SU-DHL-6 (cell line): ENCODE results near the gene NUP153.

Experiments used
- CTCF ChIP-seq: fragments of 200-600 bp; sonication (generic); IDR thresholded peaks from one replicate; pipeline ENCODE4 v1.5.1; 2017; ENCODE audit warnings: antibody characterized with exemption, mild to moderate bottlenecking, low read length, moderate library complexity; ENCODE audit not compliant: insufficient read depth, poor library complexity, severe bottlenecking
- EZH2phosphoT487 ChIP-seq: fragments of 200-600 bp; sonication (generic), shearing (Covaris generic); conservative IDR thresholded peaks from 2 replicates; pipeline ENCODE4 v1.6.1; 2018; ENCODE audit warnings: mild to moderate bottlenecking, antibody characterized with exemption, low read length, moderate library complexity, mixed read lengths

GRCh38 chr6:17687136-17687535 lies 19.6 kb downstream of the NUP153 start:
- TF ChIP-seq CTCF (no peak), EZH2phosphoT487 (no peak)
